Measurements from ENCODE around the gene SMIM38.

Gene SMIM38

DNA sequence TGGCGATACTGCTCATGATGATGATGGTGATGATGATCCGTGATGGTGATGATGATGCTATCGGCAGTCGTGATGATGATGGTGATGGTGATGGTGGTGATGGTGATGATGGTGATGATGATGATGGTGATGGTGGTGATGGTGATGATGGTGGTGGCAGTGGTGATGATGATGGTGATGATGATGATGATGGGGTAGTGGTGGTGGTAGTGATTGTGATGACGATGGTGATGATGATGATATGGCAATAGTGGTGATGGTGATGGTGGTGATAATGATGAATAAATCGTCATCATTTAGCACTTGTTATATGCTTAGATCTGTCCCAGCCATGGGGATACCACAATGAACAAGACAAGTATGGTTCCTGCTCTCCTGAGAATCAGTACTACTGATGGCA is 39.2 kb downstream of the SMIM38 start:
- TF ChIP-seq, protein P1, sequence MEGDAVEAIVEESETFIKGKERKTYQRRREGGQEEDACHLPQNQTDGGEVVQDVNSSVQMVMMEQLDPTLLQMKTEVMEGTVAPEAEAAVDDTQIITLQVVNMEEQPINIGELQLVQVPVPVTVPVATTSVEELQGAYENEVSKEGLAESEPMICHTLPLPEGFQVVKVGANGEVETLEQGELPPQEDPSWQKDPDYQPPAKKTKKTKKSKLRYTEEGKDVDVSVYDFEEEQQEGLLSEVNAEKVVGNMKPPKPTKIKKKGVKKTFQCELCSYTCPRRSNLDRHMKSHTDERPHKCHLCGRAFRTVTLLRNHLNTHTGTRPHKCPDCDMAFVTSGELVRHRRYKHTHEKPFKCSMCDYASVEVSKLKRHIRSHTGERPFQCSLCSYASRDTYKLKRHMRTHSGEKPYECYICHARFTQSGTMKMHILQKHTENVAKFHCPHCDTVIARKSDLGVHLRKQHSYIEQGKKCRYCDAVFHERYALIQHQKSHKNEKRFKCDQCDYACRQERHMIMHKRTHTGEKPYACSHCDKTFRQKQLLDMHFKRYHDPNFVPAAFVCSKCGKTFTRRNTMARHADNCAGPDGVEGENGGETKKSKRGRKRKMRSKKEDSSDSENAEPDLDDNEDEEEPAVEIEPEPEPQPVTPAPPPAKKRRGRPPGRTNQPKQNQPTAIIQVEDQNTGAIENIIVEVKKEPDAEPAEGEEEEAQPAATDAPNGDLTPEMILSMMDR (IDR thresholded peaks at IDR 0.05) = no peak
- no peak overlapping the region for H3K4me2 ChIP-seq (ENCODE audit: low read length)
- no peak overlapping the region for H3K9ac ChIP-seq
- H3K36me3 ChIP-seq (ENCODE audit: control insufficient read depth, insufficient read depth, low read length) = no peaks in the 10 kb centered on the region
- no peaks in the 10 kb centered on the region for H3K79me2 ChIP-seq
- H3K27me3 ChIP-seq (ENCODE audit: control insufficient read depth, insufficient read depth, low read length) = no peaks in the 10 kb centered on the region
- no peak overlapping the region for H3K4me3 ChIP-seq (ENCODE audit: low read depth, low read length)
- no peak overlapping the region for H3K27ac ChIP-seq
- no peak overlapping the region for H2AFZ ChIP-seq
- no peaks in the 10 kb centered on the region for H3K9me3 ChIP-seq (ENCODE audit: control insufficient read depth, low read length)
- no peaks in the 10 kb centered on the region for H3K4me1 ChIP-seq

DNA sequence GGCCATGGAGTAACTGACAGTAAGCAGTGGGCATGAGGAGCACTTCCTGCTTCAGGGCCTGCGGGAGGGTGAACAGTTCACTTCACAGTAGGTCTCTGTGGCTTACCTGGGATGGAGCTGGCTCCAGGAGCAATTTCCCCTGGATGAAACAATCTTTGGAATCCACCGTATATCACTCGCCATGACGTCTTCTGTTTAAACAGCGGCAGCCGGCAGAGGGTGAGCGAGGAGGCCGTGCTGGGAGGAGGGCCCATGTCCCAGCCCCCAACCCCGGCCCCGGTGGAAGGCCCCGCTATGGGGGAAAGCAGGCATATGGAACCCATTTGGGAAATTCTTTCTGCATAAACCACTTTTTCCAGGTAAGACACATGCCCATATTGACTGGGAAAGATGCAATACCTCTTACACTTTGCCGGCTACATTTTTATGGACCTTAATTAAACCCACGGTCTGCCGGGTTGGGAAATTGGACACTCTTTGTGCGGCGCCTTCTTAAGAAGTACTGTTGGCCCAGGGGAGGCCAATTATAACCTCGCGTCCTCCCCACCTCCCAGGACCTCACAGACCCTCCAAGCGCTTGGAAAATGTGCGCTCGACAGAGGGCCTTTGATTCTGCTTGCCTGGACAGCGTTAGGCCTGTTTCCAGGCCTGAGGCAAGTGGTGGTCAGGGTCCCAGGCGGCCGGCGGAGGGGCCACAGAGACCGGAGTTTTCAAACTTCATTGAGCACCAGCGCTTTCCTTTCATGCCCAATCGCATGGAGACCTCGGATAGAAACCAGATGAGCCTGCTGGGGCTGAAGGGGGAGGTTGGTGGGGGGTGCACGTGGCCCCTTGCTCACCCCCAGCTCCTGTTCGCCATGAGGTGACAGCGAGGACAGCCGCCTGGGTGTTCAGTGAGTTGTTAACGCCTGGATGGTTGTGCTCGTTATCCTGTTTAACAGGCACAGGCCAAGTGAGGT is 40.4 kb downstream of the SMIM38 start:
- H3K4me3 ChIP-seq (ENCODE audit: low read depth, low read length) = no peak overlapping the region
- no peaks in the 10 kb centered on the region for H3K27me3 ChIP-seq (ENCODE audit: control insufficient read depth, insufficient read depth, low read length)
- H3K4me2 ChIP-seq (ENCODE audit: low read length) = no peak overlapping the region
- H3K79me2 ChIP-seq = no peaks in the 10 kb centered on the region
- H3K27ac ChIP-seq = no peak overlapping the region
- no peaks in the 10 kb centered on the region for H3K4me1 ChIP-seq
- no peak overlapping the region for H3K9ac ChIP-seq
- H3K9me3 ChIP-seq (ENCODE audit: control insufficient read depth, low read length) = no peaks in the 10 kb centered on the region
- no peaks in the 10 kb centered on the region for H3K36me3 ChIP-seq (ENCODE audit: control insufficient read depth, insufficient read depth, low read length)
- TF ChIP-seq, protein P1 (IDR thresholded peaks at IDR 0.05) = no peak
- no peak overlapping the region for H2AFZ ChIP-seq

DNA sequence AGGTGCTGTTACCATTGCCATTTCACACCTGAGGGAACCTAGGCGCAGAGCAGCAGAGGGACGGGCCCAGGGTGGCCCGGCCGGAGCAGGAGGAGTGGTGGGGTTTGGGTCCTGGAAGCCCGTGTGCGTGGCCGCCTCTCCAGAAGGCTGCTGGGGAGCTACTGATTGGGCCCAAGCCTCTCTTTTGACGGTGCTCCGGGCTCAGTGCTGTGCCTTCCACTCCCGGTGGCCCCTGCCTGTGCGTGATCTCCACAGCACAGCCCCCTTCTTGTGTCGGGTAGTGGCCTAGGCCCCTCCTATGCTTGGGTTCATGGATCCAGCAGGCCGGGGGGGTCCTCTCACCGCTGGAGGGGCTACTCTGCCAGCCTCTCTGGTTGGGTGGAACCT is 41.0 kb downstream of the SMIM38 start:
- Histone ChIP-seq H3K4me3 (ENCODE audit: low read depth, low read length) (no peak overlapping the region), H3K27ac (no peak overlapping the region), H3K79me2 (no peaks in the 10 kb centered on the region), H2AFZ (no peak overlapping the region), H3K9me3 (ENCODE audit: control insufficient read depth, low read length) (no peaks in the 10 kb centered on the region), H3K4me2 (ENCODE audit: low read length) (no peak overlapping the region), H3K4me1 (no peaks in the 10 kb centered on the region), H3K9ac (no peak overlapping the region), H3K36me3 (ENCODE audit: control insufficient read depth, insufficient read depth, low read length) (no peaks in the 10 kb centered on the region), H3K27me3 (ENCODE audit: control insufficient read depth, insufficient read depth, low read length) (no peaks in the 10 kb centered on the region)
- TF ChIP-seq, protein P1 (IDR thresholded peaks at IDR 0.05) = no peak

DNA sequence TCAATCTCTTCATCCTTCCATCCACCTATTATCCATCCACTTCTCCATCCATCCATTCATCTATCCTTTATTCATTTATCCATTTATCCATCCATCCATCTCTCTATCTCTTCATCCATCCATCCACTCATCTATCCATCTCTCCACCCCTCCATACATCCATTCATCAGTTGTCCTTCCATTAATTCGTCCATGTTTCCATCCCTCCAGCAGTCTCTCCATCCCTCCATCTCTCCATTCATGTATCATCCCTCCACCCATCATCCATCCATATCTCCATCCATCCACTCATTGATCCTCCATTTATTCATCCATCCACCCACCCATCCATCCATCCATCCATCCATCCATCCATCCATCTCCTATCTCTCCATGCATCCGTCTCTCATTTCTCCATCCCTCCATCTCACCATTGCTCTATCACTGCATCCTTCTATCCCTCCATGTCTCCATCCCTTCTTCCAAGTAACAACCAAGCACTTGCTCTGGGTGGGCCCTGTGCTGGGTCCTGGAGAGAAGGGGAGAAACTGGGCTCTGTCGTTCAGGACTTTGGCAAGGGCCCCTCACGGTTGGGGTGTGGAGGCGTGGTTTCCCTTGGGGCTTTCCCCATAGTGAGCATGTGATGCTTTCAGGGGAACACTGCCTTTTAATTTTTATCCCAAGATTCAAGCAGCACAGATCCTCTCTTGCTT is 43.3 kb downstream of the SMIM38 start:
- Histone ChIP-seq H3K4me1 (no peaks in the 10 kb centered on the region), H3K9me3 (ENCODE audit: control insufficient read depth, low read length) (no peaks in the 10 kb centered on the region), H3K27ac (no peak overlapping the region), H3K9ac (no peak overlapping the region), H2AFZ (no peak overlapping the region), H3K4me3 (ENCODE audit: low read depth, low read length) (no peak overlapping the region), H3K36me3 (ENCODE audit: control insufficient read depth, insufficient read depth, low read length) (no peaks in the 10 kb centered on the region), H3K4me2 (ENCODE audit: low read length) (no peak overlapping the region), H3K79me2 (no peaks in the 10 kb centered on the region), H3K27me3 (ENCODE audit: control insufficient read depth, insufficient read depth, low read length) (no peaks in the 10 kb centered on the region)
- TF ChIP-seq, protein P1 (IDR thresholded peaks at IDR 0.05) = no peak
